ENCODE results near the gene RPL27A.

GRCh38 chr11:8634498-8634897 lies 48.1 kb upstream of the RPL27A start:
- no peak for TF ChIP-seq RAD21 (IDR thresholded peaks at IDR 0.05; ENCODE audit: low read length)
- TF ChIP-seq MAX (IDR thresholded peaks at IDR 0.05; ENCODE audit: low read depth) = no peak
- no peak for TF ChIP-seq CTCF (IDR thresholded peaks at IDR 0.05)
- TF ChIP-seq YY1 (IDR thresholded peaks at IDR 0.05; ENCODE audit: low read depth) = no peak
- TF ChIP-seq POLR2AphosphoS5 (IDR thresholded peaks at IDR 0.05; ENCODE audit: low read depth, low read length) = no peak
- TF ChIP-seq MXI1 (IDR thresholded peaks at IDR 0.05; ENCODE audit: low read depth, low read length) = no peak
- TF ChIP-seq TCF12 (IDR thresholded peaks at IDR 0.05) = no peak
- no peak for TF ChIP-seq EP300 (IDR thresholded peaks at IDR 0.05; ENCODE audit: borderline replicate concordance in 1 of 2, low read depth in 1 of 2, low read length in 1 of 2)
- no peak for TF ChIP-seq ELF1 (IDR thresholded peaks at IDR 0.05)
